ENCODE data around the gene JAK2.

GRCh38 chr9:4959031-4959430, 26.0 kb upstream of the JAK2 start:
- no peak for TF ChIP-seq CTCF (conservative IDR thresholded peaks at IDR 0.05; ENCODE audit: low read length)
- no peak for TF ChIP-seq EZH2phosphoT487 (IDR thresholded peaks at IDR 0.05; ENCODE audit: borderline replicate concordance, low read depth, low read length)
